IPS DF 4.7 (cell line): ENCODE measurements around the gene TSPAN18.

Source experiments
- DNase-seq: peaks from one replicate; pipeline ENCODE4 v3.0.0-alpha.2; 2013; ENCODE audit warnings: low spot score; ENCODE audit errors: extremely low read depth

TSPAN18 gene

DNA sequence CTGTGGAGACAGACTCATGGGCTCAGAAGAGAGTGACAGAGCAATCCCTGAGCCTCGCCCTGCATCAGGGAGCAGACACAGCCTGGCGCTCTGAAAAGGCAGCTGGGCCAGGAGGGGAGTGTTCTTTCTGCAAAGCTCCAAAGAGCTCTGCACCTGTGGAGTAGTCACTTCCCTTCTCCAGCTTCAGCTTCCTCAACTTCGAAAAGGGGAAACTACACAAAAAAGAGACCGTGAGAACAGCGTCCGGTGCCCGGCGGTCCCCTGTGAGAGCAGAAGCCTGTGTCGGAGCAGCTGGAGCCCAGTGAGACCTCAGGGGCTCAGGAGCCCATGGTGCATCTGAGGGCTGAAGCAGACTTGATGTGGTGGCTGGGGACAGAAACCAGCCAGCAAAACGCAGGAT lies 188.9 kb downstream of the TSPAN18 start:
- DNase-seq: no peak

DNA sequence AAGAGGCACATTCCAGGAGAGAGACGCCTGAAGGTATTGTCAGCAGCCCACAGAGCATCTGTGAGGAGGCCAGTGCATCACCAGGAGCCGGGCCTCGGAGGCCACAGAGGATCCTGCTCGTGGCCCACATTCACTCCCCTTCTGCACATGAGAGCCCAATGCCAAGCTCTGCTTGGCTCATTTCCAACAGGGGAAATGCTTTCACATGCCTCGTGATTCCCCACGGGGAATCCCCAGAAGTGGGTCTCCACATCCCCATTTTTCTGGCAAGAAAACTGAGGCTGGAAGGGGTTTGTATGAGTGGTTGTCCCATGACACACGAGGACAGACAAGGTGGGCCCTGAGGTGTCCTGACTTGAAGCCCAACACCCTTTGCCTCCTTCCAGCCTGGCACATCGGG lies 189.6 kb downstream of the TSPAN18 start:
- no peak for DNase-seq

DNA sequence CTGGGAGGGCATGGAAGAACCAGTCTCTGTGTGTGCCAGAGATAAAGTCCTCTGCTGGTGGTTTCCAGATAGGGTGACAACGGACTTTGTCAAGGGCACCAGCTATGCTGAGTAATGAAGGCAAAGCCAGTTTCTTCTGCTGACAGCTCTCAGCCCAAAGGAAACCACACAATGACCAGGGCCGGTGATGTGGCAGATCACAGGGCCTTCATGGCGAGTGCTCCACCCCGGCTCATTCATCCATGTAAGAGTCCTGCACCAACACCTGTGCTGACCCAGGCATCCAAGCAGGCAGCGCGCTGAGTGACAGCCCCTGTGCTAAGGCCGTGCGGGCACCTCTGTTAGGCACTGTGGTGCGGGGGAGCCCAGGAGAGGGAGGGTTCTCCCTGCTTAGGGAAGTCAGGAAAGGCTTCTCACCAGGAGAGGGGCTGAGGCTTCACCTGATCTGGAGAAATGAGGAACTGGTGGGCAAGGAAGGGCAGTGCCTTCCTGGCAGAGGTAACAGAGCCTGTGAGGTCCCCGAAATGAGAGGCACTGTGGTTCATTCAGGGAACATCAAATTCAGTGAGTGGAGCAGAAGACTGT lies 190.1 kb downstream of the TSPAN18 start:
- no peak for DNase-seq

DNA sequence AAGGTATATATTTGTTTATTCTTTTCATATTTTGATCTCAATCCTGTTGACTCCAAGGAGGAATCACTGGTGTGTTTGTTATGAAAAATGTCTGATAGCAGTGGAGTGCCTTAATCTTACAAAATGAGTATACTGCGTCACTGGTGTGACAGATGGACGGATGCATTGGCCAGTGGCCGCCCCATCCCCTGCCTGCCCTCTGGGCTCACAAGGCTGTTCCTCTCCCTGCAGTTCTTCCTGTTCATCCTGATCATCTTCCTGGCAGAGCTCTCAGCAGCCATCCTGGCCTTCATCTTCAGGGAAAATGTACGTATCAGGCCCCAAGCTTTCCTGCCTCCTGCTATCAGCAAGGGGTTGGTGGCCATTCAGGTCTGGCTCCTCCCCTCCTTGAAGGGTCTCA lies 191.0 kb downstream of the TSPAN18 start:
- DNase-seq: no peak

DNA sequence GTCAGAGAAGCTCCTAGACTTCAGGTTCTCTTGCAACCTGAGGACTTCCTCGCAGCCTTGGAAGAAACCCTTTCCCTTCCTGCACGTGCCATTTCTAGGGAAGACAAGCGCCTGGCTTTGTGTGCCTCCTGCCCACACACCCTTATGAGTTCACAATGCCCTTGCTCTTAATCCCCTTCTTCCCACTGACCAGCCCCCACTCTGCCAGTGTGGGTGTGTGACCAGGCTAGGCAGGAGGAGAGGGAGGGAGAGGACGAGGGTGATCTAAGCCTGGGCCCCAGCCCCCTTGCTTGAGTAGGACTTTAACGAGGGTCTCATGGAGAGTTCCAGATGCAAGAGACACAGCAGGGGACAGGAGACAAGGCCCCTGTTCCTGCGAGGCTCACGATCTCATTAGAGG lies 193.7 kb downstream of the TSPAN18 start:
- no peak for DNase-seq

DNA sequence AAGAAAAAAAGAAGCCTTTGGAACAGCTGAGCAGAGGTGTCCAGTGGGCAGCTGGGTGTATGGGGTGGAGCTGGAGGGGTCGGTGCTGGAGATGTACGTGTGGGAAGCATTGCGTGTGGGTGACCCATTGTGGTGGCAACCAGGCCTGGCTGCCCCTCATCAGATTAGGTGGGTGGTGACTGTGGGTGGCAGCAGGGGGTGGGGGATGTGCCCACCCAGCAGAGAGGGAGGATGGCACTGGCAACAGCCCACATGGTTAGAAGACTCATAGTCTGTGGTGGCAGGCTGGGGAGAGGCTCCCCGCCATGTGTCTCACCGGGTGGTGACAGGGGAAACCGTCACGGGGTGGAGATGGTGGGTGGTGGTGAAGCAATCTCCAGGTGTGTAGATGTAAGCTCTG lies 196.4 kb downstream of the TSPAN18 start:
- no peak for DNase-seq

DNA sequence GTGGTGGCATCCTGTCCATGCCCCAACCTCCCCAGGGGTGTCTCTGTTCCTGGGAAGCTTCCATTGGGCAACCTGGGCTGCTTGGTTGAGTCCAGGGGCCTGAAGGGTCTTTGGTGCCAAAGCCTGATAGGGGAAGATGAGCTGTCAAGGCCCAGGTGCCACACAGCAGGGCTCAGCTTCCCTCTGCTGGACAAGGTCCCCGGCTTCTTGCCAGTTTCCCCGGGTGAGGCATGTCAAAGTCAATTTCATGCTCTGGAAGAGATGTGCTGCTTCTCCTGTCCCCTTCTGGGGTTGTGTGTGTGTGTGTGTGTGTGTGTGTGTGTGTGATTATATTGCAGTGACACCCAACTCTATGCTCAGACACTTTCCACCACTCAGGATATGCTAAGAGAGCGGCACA lies 197.0 kb downstream of the TSPAN18 start:
- DNase-seq: no peak

DNA sequence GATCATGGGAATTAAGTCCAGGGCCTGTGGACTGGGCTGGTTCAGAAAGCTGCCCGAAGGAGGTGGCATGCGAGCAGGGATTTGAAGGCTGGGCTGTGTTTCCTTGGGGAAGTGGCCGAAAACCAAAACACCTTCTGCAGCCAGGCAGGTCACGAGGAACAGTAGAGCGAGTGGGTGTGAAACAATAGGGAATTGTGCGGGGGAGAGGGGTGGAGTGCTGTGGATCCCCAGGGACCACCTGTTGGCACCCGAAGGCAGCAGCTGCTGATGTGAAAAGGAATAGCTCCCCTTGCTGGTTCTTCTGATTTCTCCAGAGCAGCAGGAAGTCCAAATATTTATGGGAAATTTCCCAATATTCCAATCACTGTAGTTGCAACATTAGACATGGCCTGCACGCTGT lies 199.3 kb downstream of the TSPAN18 start:
- no peak for DNase-seq

DNA sequence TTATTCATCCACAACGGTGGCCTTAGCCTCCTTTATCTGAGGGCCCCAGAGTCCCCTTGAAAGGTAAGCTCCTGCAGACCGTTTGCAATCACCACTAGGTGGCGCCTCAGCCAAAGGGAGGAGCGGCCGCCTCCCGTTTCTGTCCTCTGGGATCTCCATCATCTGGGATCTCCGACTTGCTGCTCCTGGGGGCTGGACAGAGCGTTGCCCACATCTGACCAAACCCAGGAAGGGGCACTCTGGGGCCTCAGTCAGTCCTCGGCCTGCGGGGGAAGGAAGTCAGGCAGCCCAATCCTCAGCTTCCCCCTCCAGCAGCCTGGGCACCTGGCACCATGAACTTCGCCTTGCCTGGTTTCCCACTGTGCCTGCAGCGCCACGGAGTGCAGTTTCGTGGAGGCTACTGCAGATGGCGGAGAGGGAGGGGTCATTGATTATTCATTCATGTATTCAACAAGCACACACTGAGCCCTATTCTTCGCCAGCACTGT lies 200.5 kb downstream of the TSPAN18 start:
- no peak for DNase-seq

DNA sequence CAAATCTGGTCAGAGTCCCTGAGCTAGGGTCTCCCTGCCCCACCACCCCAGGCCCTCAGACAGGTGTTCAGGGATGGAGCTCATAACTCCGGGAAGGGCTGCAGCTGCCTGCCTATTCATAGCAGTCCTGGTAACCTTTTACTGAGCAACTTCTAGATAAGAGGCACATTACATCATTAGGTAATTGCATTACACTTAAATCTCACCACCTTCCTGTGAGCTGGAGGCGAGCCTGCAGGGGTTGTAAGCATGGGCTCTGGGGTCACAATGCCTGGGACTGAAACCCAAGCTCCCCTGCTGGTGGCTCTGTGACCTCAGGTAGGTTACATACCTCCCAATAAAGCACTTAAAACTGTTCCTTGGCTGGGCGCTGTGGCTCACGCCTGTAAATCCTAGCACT lies 201.4 kb downstream of the TSPAN18 start:
- DNase-seq: no peak

DNA sequence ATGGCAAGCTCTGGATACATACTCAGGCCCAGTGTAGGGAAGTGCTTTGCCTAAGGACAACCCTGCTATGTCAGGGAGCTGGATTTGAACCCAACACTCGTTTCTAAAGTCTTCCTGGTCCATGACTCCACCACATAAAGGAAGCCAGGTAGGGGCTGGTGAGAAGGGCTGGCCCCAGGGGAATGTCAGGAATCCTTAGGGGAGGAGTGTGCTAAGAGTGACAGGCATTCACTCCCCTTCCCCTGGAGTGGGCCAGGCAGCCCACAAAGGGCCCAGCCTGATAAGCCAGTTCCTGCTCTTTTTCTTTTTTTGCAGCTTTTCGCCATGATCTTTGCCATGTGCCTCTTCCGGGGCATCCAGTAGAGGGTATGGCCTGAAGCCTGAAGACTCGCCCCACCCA lies 202.1 kb downstream of the TSPAN18 start:
- no peak for DNase-seq

DNA sequence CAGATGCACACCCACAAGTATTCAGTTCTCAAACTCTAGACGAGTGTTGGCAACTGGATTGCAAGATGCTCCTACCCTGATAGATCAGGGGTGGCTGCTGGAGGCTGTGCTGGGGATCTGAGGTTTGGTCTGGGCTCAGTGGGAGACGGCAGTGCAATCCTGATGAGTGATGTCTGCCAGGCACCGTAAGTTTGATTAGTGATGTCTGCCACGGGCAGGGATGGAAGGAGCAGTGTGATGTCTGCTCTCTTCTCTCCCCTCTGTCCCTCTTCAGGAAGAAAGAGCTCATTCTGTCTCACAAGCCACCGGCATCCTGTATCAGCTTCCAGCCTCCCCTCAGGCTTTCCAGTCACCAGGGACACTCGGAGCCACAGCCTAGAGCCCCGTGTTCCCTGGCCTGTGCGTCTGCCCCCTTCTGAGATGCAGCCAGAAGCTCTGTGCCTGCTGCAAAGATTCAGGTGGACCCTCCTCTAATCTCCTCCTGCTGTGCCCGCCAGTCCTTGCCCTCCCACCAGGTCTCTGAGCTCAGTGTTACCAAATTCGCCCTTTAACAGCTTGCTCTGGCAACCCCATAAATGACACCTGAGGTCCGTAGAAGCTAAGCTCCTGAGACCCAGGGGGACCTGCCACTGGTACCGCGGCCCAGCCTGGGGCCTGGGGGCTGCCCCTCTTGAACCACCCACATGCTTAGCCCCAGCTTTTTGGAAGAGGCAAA lies 204.0 kb downstream of the TSPAN18 start:
- no peak for DNase-seq

DNA sequence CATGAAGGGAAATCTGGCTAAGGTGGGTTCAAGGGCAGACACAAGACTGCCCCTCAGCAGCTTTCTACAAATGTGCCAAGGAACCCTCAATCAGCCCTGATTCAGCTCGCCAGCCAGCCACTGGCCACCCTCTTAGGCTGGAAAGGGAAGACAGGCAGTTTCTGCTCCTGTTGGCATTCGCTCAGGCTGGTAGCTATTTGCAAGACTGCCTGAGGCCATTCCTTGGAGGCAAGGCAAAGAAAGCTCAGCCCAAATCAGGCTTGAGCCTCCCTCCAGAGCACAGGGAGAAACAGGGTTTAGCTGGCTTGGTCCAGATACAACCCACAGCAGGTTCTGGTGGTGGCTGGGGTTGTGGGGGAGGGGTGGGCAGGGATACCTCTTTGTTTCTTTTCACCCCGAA lies 204.7 kb downstream of the TSPAN18 start:
- DNase-seq: no peak

DNA sequence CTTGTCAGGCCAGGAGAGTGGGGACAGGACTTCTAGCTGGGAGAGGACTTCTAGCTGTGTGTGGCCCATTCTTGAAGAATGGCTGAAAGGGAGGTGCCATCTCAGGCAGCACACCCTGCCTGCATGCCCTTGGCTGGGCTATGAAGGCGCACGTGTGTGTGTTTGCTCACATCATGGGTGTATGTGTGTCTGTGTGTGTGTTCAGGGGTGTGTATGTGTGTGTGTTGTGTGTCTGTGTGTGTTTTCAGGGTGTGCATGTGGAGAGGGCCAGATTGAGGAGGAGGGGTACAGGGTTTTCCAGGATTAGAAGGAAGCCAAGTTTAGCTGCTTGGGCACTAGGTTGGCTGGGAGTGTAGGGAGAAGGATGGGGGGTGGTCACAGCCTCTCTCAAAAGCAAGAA lies 207.3 kb downstream of the TSPAN18 start:
- DNase-seq: no peak

DNA sequence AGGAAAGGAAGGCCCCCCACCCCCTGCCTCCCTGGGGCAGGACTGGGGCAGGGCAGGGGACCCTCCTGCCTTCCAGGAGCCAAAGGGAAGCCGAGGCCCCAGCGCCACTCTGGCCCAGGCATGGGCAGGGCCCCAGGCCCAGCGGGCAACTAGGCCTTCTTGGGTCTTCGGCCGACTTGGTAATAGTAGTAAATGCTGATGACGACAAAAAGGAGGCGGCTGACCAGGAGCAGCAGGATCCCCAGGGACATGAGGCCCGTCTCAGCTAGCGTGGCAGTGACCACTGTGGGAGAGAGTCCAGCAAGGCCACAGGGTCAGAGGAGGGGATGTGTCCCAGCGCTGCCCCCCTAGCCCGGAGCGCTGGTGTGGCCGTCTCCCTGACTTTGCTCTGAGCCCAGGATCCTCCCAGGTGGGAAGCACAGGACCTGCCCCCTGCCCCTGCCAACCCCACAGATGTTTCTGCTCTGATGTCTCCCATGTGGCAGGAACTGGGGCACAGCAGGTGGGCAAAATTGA lies 208.0 kb downstream of the TSPAN18 start:
- DNase-seq: no peak

DNA sequence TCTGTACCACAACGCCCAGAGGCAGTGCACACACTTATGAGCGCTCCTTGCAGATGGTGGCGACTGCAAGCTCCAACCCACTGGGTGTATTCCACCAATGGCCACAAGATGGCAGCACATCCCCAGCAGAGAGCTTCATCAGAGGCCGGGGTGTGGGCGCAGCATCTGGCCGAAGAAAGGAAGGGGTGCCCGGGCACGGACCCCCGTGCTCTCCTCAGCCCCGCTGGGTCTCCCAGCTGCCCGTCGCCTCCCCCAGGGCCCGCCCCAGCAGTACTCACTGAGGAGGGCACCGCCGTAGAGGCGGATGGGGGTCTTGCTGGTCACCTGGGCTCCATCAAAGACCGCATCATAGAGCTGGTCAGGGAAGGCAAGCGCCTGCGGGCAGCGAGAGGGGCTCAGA lies 209.8 kb downstream of the TSPAN18 start:
- DNase-seq: no peak

DNA sequence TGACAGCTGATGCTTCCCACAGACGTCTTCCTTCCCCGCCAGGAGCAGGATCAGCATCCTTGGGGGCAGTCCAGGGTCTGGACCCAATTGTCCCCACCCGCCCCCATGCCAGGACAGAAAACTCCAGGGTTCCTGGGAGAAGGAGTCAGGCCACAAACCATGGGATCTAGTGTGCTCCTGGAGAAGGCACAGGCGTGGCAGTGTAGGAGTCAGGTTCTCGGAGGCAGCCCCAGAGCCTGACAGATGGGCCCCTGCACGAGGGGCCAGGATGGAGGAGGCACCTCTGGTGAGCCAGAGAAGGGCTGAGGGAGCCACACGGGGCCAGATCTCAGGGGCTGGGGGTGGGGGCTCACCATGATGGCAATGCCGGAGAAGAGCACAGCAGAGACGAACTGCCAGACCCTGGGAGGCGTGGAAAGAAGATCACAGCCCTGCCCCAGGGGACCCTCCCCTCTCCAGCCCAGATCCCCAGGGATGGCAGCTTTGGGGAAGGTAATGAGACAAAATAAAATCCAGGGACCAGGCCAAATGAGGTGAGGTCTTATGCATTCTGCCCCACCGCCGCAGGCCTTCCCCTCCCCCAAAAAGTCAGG lies 210.3 kb downstream of the TSPAN18 start:
- DNase-seq: no peak

DNA sequence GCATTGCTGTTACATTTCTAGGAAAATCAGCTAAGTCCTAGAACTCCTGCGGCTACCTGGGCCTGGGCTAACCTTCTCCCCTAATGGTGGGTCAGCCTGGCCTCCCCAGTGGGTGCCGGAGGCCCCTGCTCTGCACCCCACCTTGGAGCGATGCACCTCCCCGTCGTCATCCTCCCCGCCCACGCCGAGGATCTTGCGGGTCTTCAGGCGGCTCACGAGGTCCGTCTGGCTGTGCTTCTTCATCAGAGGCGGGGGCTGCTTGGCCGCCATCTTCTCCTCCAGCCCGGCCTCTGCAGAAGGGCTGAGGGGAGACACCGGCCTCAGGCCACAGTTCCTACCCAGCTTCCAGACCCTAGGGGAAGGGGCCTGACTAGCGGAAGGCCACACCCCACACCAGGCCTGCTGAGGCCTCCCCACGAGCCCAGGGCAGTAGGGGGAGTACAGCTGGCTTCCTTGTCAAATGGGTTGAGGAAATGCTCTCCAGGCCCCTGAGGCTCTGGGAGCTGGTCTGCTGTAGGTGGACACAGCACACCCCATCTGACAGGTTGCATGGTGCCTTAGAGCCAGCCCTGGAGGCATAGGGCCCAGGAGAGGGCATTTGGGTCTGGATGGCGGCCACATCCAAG lies 211.4 kb downstream of the TSPAN18 start:
- no peak for DNase-seq

DNA sequence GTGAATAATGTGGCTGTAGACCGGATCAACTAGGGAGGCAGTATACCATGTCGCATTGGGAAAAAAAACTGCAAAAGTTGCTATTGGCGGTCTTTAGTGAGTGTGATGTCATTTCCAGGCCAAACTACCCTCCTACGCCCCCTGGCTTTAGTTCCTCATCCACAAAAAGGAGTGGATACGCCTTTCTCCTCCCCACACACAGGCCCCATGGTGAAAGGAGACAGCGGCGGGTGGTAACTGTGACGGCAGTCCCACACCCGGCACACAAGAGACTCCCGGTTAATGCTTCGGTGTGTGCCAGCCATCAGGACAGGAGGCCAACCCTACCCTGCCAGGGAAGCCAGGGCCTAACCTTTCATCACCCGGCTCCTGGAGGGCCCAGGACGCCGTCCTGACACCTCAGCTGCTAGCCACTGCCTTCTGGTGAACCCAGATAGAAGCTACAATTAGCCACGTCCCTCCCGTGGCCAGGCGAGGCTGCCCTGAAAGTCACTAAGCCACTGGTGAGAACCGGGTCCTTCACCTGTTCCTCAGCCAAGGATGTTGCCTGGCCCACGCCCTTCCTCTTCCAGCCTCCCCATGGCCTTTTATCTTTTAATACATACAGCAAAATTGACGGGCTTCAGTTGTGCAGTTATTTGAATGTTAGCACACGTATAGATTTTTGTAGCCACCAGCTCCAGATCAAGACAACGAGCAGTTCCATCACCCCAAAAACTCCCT lies 213.1 kb downstream of the TSPAN18 start:
- DNase-seq: no peak

DNA sequence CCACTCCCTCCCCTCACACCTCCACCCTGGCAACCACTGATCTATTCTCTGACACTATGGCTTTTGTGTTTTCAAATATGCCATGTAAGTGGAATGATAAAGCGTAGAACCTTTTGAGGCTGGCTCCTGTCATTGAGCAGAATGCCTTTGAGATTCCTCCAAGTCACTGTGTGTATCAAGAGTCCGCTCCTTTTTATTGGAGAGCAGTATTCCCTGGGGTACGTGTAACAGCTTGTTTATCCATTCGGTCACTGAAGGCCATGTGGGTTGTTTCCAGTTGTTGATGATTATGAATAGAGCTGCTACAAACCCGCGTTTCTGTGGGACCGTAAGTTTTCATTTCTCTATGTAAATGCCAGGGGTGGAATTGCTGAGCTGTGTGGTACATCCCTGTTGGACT lies 213.6 kb downstream of the TSPAN18 start:
- no peak for DNase-seq

DNA sequence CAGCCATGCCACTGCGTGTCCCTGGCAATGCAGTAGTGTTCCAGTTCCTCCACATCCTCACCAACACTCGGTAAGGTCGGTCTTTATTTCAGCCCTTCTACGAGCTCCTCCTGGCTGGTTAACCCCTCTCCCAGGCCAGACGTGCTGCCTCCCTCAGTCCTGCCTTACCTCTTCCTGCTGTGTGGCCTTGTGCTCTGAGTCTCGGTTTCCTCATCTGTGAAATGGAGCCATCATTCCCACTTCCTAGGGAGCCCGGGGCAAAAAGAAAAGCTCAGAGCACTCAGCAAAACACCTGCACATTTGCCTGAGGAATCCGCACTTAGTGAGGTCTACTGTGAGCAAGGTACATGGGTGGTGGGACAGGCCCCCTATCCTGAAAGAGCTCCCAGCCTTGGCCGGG lies 214.1 kb downstream of the TSPAN18 start:
- DNase-seq: no peak
